ENCODE data around the gene PLEKHA6. TPM values are rescaled to one million over a fixed set of nuclear protein-coding genes. Genes with fewer than 3 reads are reported as not detected.

The PLEKHA6 gene
- polyA plus RNA-seq, 1 experiment: 4.2 TPM

DNA sequence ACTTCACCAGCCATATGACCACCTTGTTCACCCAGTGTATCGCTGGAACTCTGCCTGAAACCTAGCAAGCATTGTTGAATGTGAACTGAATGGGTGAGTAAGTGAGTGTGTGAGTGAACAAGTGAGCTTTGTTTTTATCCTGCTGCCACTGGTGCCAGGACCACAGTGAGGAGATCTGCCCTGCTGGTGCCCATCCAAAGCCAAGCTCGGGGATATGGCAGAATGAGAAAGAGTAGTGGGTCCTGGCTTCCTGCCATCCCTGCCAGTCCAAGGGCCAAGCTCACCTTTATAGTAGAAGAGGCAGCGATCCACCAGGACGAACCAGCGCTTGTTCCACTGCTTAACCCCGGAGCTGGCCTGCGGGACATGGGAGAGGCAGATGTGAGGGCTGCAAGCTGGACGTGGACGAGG, 92.5 kb downstream of the PLEKHA6 start:
- CTCF ChIA-PET: interaction anchor here (0.5 to 1.7 kb wide), 6 partner anchors 9 to 95 kb away, joined by 3 to 5 read pairs (median 3); no protein-coding TSS in a partner anchor
- DNase-seq (ENCODE audit: low read depth): no peak
- TF ChIP-seq, protein P1, sequence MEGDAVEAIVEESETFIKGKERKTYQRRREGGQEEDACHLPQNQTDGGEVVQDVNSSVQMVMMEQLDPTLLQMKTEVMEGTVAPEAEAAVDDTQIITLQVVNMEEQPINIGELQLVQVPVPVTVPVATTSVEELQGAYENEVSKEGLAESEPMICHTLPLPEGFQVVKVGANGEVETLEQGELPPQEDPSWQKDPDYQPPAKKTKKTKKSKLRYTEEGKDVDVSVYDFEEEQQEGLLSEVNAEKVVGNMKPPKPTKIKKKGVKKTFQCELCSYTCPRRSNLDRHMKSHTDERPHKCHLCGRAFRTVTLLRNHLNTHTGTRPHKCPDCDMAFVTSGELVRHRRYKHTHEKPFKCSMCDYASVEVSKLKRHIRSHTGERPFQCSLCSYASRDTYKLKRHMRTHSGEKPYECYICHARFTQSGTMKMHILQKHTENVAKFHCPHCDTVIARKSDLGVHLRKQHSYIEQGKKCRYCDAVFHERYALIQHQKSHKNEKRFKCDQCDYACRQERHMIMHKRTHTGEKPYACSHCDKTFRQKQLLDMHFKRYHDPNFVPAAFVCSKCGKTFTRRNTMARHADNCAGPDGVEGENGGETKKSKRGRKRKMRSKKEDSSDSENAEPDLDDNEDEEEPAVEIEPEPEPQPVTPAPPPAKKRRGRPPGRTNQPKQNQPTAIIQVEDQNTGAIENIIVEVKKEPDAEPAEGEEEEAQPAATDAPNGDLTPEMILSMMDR (IDR thresholded peaks at IDR 0.05; ENCODE audit: insufficient read depth, low read depth, low read length): no peak
- POLR2A ChIA-PET: no interaction called here
- Histone ChIP-seq H3K36me3 (ENCODE audit: control insufficient read depth, insufficient read depth, low read length) (peaks cover 7% of the 10 kb centered on the region), H3K27me3 (ENCODE audit: control insufficient read depth, insufficient read depth, low read length) (no peaks in the 10 kb centered on the region), H3K4me3 (ENCODE audit: low read depth, low read length) (no peak overlapping the region)

DNA sequence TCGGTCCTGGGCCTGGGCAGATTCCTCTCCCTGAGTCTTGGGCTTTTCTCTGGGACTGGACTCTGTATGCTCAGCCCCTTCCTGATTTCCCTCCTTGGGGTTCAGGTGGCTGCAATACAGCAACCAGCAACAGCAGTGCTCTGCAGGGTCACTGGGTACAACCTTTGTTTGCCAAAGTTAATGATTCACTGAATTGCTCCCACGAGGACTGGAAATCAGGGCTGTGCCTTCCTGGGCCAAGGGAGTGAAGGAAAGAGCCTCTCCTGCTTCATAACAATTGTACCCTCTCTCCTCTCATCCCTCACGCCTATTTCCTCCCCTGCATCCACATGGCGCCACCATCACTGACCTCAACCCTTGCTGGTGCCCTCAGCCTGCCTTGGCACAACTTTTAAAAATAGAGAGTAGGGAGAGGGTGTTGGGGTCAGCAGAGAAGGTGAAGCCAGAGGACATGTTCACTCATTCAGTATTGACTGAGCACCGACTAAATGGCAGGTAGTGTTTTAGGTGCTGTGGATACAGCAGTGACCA, 93.2 kb downstream of the PLEKHA6 start:
- no peaks in the 10 kb centered on the region for H3K27me3 ChIP-seq (ENCODE audit: control insufficient read depth, insufficient read depth, low read length)
- no peak for DNase-seq (ENCODE audit: low read depth)
- CTCF ChIA-PET: interaction anchor here (0.8 to 1.1 kb wide), 4 partner anchors 8 to 13 kb away, joined by 3 read pairs; no protein-coding TSS in a partner anchor
- H3K36me3 ChIP-seq (ENCODE audit: control insufficient read depth, insufficient read depth, low read length): peaks cover 5% of the 10 kb centered on the region
- H3K4me3 ChIP-seq (ENCODE audit: low read depth, low read length): no peak overlapping the region
- TF ChIP-seq, protein P1 (IDR thresholded peaks at IDR 0.05; ENCODE audit: insufficient read depth, low read depth, low read length): no peak
- POLR2A ChIA-PET: no interaction called here

DNA sequence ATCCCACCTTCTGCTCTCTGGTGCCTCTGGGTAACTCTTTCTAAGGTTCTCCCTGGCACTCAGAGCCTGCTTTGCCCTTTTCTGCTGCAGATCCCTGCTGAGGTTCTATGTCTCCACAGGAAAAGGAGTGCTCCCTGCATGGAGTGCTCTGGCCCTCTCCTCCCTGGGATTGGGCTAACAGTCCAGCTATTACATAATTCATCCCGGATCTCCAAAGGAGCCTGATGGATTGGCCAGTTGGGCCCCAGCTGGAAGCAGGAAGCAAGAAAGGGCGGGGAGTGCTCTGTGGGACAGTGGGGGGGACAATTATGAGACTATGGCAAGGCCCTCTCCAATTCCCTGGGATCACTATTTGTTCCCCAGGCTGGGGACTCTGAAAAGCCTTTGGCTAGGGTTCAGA, 94.1 kb downstream of the PLEKHA6 start:
- CTCF ChIA-PET: no interaction called here

DNA sequence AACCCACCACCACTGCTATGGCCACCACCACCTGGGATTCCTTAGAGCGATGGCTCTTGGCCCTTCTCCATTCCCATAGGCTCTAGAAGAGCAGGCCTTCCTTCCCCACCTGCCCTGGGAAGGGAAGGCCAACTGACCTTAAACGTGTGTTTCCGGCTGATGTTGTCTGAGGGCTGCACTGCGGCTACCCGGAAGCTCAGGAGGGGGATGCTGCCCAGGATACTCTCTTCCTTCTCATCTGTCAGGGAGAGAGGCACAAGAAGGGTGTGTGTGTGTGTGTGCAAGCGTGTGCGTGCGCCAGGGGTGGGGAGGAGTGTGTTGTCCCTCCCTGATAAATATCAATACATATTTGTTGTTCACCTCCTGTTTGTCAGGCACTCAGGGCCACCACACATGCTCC, 94.9 kb downstream of the PLEKHA6 start:
- no peaks in the 10 kb centered on the region for H3K27me3 ChIP-seq (ENCODE audit: control insufficient read depth, insufficient read depth, low read length)
- no peak for DNase-seq (ENCODE audit: low read depth)
- peaks cover 4% of the 10 kb centered on the region for H3K36me3 ChIP-seq (ENCODE audit: control insufficient read depth, insufficient read depth, low read length)
- no peak overlapping the region for H3K4me3 ChIP-seq (ENCODE audit: low read depth, low read length)
- ChIA-PET CTCF (interaction anchor here (0.9 to 1.6 kb wide), 3 partner anchors 29 to 58 kb away, joined by 4 to 5 read pairs (median 4); partner anchors contain the start of gene GOLT1A), POLR2A (interaction anchor here (0.6 kb wide), 1 partner anchor 137 kb away, joined by 3 read pairs; no protein-coding TSS in a partner anchor)
- TF ChIP-seq, protein P1 (IDR thresholded peaks at IDR 0.05; ENCODE audit: insufficient read depth, low read depth, low read length): no peak

More for the DNA sequence above, 94.1 kb downstream of the PLEKHA6 start:
- POLR2A ChIA-PET: no interaction called here
- H3K36me3 ChIP-seq (ENCODE audit: control insufficient read depth, insufficient read depth, low read length): peaks cover 5% of the 10 kb centered on the region
- no peak overlapping the region for H3K4me3 ChIP-seq (ENCODE audit: low read depth, low read length)
- H3K27me3 ChIP-seq (ENCODE audit: control insufficient read depth, insufficient read depth, low read length): no peaks in the 10 kb centered on the region
- TF ChIP-seq, protein P1 (IDR thresholded peaks at IDR 0.05; ENCODE audit: insufficient read depth, low read depth, low read length): no peak
- DNase-seq (ENCODE audit: low read depth): no peak

DNA sequence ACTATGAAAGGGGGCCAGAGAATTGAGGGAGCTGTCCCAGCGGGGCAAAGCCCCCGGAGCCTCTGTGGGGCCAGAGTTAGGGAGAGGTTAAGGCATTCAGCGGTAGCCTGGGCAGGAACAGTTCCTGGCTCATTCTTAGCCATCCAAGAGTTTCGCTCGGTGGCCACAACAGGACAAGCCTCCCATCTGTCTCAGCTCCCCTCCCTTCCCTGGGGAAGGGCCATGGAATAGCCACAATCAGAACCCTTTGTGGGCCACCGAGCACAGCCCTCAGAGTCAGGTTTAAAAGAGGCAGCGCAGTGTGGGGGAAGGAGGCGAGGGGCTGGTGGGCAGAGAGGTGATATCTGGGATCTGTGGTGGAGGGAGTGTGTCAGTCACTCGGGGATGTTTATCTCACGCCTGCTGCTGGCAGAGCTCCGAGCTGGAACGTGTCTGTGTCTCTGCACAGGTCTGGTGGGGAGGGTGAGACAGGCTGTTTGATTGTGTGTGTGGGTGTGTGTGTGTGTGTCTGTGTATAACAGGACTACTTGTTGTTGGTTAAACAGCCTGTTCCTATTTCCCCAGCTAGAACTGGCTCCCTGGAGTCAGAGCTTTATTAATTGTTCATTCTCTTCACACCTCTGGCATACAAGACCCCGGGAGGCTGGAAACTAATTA, 96.3 kb downstream of the PLEKHA6 start:
- DNase-seq (ENCODE audit: low read depth): no peak
- POLR2A ChIA-PET: interaction anchor here (1.6 kb wide), 1 partner anchor 9 kb away, joined by 5 read pairs; no protein-coding TSS in a partner anchor
- TF ChIP-seq, protein P1 (IDR thresholded peaks at IDR 0.05; ENCODE audit: insufficient read depth, low read depth, low read length): no peak
- CTCF ChIA-PET: interaction anchor here (0.7 to 12.0 kb wide), 4 partner anchors 56 to 608 kb away, joined by 3 to 218 read pairs (median 4); partner anchors contain the start of gene PLEKHA6
- H3K27me3 ChIP-seq (ENCODE audit: control insufficient read depth, insufficient read depth, low read length): no peaks in the 10 kb centered on the region
- H3K36me3 ChIP-seq (ENCODE audit: control insufficient read depth, insufficient read depth, low read length): peaks cover 4% of the 10 kb centered on the region
- H3K4me3 ChIP-seq (ENCODE audit: low read depth, low read length): no peak overlapping the region
